Bronchial epithelial cell (primary cell): ENCODE results near the gene RHBDL1. TPM values are rescaled to one million over a fixed set of nuclear protein-coding genes. Genes with fewer than 3 reads are reported as not detected.

Source experiments
- DNase-seq: peaks from one replicate; pipeline ENCODE4 v3.0.0-alpha.2; 2010; ENCODE audit warnings: low read depth
- FAIRE-seq: peaks from 2 replicates; lab custom pipeline; 2011; peaks lifted over from hg19 to GRCh38; lab: Jason Lieb, UNC
- H3K27me3 ChIP-seq: 2 replicates; pipeline ENCODE4 v1.5.1; 2011; ENCODE audit warnings: low read length; ENCODE audit not compliant: control insufficient read depth, insufficient read depth
- H3K36me3 ChIP-seq: 2 replicates; pipeline ENCODE4 v1.5.1; 2011; ENCODE audit warnings: low read length; ENCODE audit not compliant: control insufficient read depth, insufficient read depth
- H3K4me3 ChIP-seq: 2 replicates; pipeline ENCODE4 v1.5.1; 2011; ENCODE audit warnings: mild to moderate bottlenecking, low read depth, low read length, control low read depth
- CTCF ChIP-seq: IDR thresholded peaks from 2 replicates; pipeline ENCODE4 v1.5.1; 2011; ENCODE audit warnings: mild to moderate bottlenecking, moderate library complexity, low read length, control low read depth, inconsistent platforms; ENCODE audit not compliant: insufficient read depth, severe bottlenecking
- total RNA-seq: library from RNA; depleted of rRNA; stranded (reverse); fragments of >200 nt; gene quantifications from 2 replicates; pipeline ENCODE4 v1.2.1, GENCODE V29; 2014

Gene RHBDL1
- total RNA-seq, 1 donor from 2014 or later, result 14.0 TPM

GRCh38 chr16:628321-629061, 47.0 kb upstream of the RHBDL1 start:
- H3K36me3 ChIP-seq, result peaks cover 3% of the 10 kb centered on the region
- no peaks in the 10 kb centered on the region for H3K27me3 ChIP-seq
- TF ChIP-seq CTCF, result no peak
- DNase-seq (no peak), FAIRE-seq (no peak)
- no peak overlapping the region for H3K4me3 ChIP-seq

GRCh38 chr16:629185-629832, 46.2 kb upstream of the RHBDL1 start:
- FAIRE-seq, result no peak
- H3K36me3 ChIP-seq, result peaks cover 6% of the 10 kb centered on the region

GRCh38 chr16:629833-630248, 45.6 kb upstream of the RHBDL1 start:
- no peak for FAIRE-seq

More at GRCh38 chr16:629185-629832, 46.2 kb upstream of the RHBDL1 start:
- no peak for TF ChIP-seq CTCF
- no peaks in the 10 kb centered on the region for H3K27me3 ChIP-seq
- DNase-seq, result no peak
- no peak overlapping the region for H3K4me3 ChIP-seq

GRCh38 chr16:630249-630814, 45.1 kb upstream of the RHBDL1 start:
- H3K27me3 ChIP-seq, result no peaks in the 10 kb centered on the region
- DNase-seq, result no peak
- no peak overlapping the region for H3K4me3 ChIP-seq
- peaks cover 6% of the 10 kb centered on the region for H3K36me3 ChIP-seq
- no peak for TF ChIP-seq CTCF
- FAIRE-seq, result no peak

More at GRCh38 chr16:629833-630248, 45.6 kb upstream of the RHBDL1 start:
- Histone ChIP-seq H3K36me3 (peaks cover 6% of the 10 kb centered on the region), H3K27me3 (no peaks in the 10 kb centered on the region), H3K4me3 (no peak overlapping the region)
- no peak for TF ChIP-seq CTCF
- DNase-seq, result no peak

GRCh38 chr16:630815-631405, 44.6 kb upstream of the RHBDL1 start, which contains the start of gene WFIKKN1:
TSS of gene WFIKKN1 (plus strand) at chr16:630985. CDS start at chr16:631254, 269 bp downstream.
- DNase-seq (no peak), FAIRE-seq (no peak)
- Histone ChIP-seq H3K4me3 (no peak within 1 kb of the TSS), H3K36me3 (peaks cover 5% of the 10 kb centered on the region), H3K27me3 (no peaks in the 10 kb centered on the region)
- no peak for TF ChIP-seq CTCF
